Activated naive CD4-positive, alpha-beta T cell treated with anti-CD3 and anti-CD28 coated beads, Interleukin-2, amount 50 U/mL, for 72 hours (primary cell): ENCODE measurements around the gene MAML3. TPM values are rescaled to one million over a fixed set of nuclear protein-coding genes. Genes with fewer than 3 reads are reported as not detected.

ENCODE experiments used
- ATAC-seq, 2 donors: fragments of 150-1000 bp; cut with Tn5 transposase; 2 replicates each; pipeline ENCODE4 v1.10.0; 2021; ENCODE audit warnings: mild to moderate bottlenecking in 2 of 2, moderate library complexity in 2 of 2
- DNase-seq, 2 donors: peaks; one replicate each; pipeline ENCODE4 v3.0.0; 2021 to 2022; ENCODE audit warnings: low spot score in 2 of 2
- H3K27ac Mint-ChIP-seq, 2 donors: one replicate each; pipeline ENCODE4 v1.8.0; 2022; ENCODE audit warnings: mild to moderate bottlenecking in 2 of 2, mixed read lengths in 2 of 2
- H3K36me3 Mint-ChIP-seq, 2 donors: one replicate each; pipeline ENCODE4 v1.8.0; 2022; ENCODE audit warnings: mixed read lengths in 2 of 2
- H3K9me3 Mint-ChIP-seq, 2 donors: one replicate each; pipeline ENCODE4 v1.8.0; 2022; ENCODE audit warnings: mixed read lengths in 2 of 2
- total RNA-seq, 2 donors: library from RNA; stranded (reverse); gene quantifications; one replicate each; pipeline ENCODE4 v1.2.3, GENCODE V29; 2022

MAML3 gene
- total RNA-seq, 2 donors from 2014 or later: 0.70 to 1.0 TPM

- no peaks in the 10 kb centered on the region for H3K9me3 Mint-ChIP-seq
- H3K27ac Mint-ChIP-seq: no peak overlapping the region
- no peaks in the 10 kb centered on the region for H3K36me3 Mint-ChIP-seq
- DNase-seq: peak; percentile 70 to 75
- peak; percentile 84 to 91 for ATAC-seq
Measured at GRCh38 chr4:139734875-139735380, 419.1 kb downstream of the MAML3 start.

- DNase-seq (no peak), ATAC-seq (no peak)
- Mint-ChIP-seq H3K9me3 (no peaks in the 10 kb centered on the region), H3K27ac (no peak overlapping the region), H3K36me3 (no peaks in the 10 kb centered on the region)
Measured at GRCh38 chr4:139734201-139734874, 419.6 kb downstream of the MAML3 start.

DNA sequence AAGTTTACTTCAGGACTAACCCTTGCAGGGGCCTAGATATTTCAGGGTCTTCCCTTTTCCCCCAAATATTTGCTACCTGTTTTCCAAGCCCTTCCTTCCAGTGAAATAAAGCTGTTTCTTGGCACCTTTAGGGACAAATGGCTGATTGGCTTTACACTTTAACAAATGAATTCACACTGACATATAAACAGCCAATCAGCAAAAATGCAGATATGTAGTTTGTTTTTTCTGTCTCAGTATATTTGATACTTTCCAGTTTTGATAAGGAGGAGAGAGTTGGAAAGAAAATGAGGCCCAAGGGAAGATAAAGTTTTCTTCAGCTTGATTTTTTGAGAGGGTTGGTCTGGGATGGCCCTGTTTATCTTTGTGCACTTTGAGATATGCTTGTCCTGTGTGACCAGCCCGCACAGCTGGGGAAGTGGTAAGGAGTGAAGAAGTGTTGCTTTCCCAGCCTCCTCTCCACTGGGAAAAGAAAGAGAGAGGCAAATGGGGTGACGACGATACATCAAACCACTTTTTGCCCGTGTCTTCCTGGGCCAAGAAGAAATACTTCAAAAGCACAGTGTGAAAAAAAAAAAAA lies 420.9 kb downstream of the MAML3 start:
- Mint-ChIP-seq H3K27ac (no peak overlapping the region), H3K9me3 (no peaks in the 10 kb centered on the region), H3K36me3 (no peaks in the 10 kb centered on the region)
- DNase-seq (no peak), ATAC-seq (no peak)

DNA sequence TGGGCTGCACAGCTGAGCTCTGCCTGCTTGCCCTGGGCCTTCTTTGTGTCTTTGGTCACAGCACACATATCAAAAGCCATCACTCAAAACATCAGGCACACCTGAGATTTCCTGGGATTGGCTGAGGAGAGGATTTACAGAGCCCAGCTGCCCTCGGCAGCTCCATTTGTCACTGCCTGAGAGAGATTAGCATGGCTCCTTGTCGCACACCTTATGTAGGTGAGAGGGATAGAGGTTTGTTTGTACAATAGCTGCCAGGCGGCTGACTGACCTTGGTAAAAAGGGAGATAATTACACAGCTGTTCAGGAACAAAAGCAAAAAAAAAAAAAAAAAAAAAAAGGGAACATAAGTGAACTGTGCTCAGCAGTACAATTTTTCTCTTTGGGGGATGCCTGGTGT lies 425.1 kb downstream of the MAML3 start:
- no peak for ATAC-seq
- no peak overlapping the region for H3K27ac Mint-ChIP-seq

GRCh38 chr4:139728146-139728545 lies 425.8 kb downstream of the MAML3 start:
- Mint-ChIP-seq H3K27ac (no peak overlapping the region), H3K9me3 (no peaks in the 10 kb centered on the region), H3K36me3 (no peaks in the 10 kb centered on the region)
- DNase-seq (no peak), ATAC-seq (no peak)

More for the DNA sequence above, 425.1 kb downstream of the MAML3 start:
- no peaks in the 10 kb centered on the region for H3K9me3 Mint-ChIP-seq
- H3K36me3 Mint-ChIP-seq: no peaks in the 10 kb centered on the region
- DNase-seq: no peak

GRCh38 chr4:139726615-139727014 lies 427.4 kb downstream of the MAML3 start:
- Mint-ChIP-seq H3K36me3 (no peaks in the 10 kb centered on the region), H3K27ac (no peak overlapping the region), H3K9me3 (no peaks in the 10 kb centered on the region)
- DNase-seq (no peak), ATAC-seq (no peak)

DNA sequence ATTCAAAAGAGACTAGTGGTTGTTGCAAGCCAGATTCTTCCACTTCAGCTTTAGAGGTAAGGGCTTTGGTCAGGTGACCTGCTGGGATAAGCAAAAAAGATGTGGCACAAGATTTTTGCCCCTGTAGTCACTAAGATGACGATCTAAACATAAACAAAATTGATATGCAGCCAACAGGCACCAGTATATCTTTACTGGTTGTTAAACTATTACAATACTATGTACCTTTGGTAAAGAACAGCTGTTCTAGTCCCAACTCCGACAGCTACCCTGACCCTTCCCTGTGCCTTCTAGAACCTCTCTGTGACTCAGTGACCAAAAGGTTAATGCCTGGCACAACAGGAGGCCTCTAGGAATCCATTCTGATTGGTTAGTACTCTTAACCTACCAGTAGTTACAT lies 428.7 kb downstream of the MAML3 start:
- Mint-ChIP-seq H3K27ac (no peak overlapping the region), H3K36me3 (no peaks in the 10 kb centered on the region), H3K9me3 (no peaks in the 10 kb centered on the region)
- ATAC-seq (no peak), DNase-seq (no peak)

GRCh38 chr4:139721789-139722188 lies 432.2 kb downstream of the MAML3 start:
- DNase-seq: no peak
- H3K9me3 Mint-ChIP-seq: no peaks in the 10 kb centered on the region
- ATAC-seq: no peak

GRCh38 chr4:139720806-139721205 lies 433.2 kb downstream of the MAML3 start:
- DNase-seq: no peak
- no peak overlapping the region for H3K27ac Mint-ChIP-seq
- peaks cover 0 to 4% of the 10 kb centered on the region in 2 donors for H3K36me3 Mint-ChIP-seq
- no peak for ATAC-seq
- no peaks in the 10 kb centered on the region for H3K9me3 Mint-ChIP-seq

More at GRCh38 chr4:139721789-139722188, 432.2 kb downstream of the MAML3 start:
- H3K36me3 Mint-ChIP-seq: peaks cover 0 to 4% of the 10 kb centered on the region in 2 donors
- H3K27ac Mint-ChIP-seq: no peak overlapping the region

GRCh38 chr4:139719381-139720101 lies 434.4 kb downstream of the MAML3 start:
- peaks cover 0 to 4% of the 10 kb centered on the region in 2 donors for H3K36me3 Mint-ChIP-seq
- DNase-seq (no peak), ATAC-seq (no peak)
- H3K27ac Mint-ChIP-seq: no peak overlapping the region
- no peaks in the 10 kb centered on the region for H3K9me3 Mint-ChIP-seq

GRCh38 chr4:139718833-139719232 lies 435.2 kb downstream of the MAML3 start:
- peaks cover 0 to 4% of the 10 kb centered on the region in 2 donors for H3K36me3 Mint-ChIP-seq
- ATAC-seq (no peak), DNase-seq (no peak)
- no peaks in the 10 kb centered on the region for H3K9me3 Mint-ChIP-seq
- no peak overlapping the region for H3K27ac Mint-ChIP-seq

DNA sequence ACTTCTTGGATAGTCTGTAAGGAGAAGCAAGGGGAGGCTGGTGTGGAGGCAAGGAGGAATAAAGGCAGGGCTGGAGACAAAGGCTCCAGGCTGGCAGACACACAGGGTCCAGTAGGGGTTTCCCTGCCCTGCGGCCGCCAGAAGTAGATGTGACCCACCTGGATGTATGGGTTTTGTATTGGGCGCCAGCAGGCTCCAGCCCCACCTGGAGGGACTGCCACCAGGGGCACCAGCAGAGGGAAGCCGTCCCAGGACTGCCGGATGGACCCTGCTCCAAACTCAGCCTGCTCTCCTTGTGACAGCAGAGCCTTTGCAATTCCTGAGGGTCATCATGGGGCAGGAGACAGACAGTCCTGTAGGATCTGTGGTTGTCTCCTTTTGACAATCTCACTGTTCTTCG lies 435.6 kb downstream of the MAML3 start:
- ATAC-seq: no peak
- Mint-ChIP-seq H3K27ac (no peak overlapping the region), H3K36me3 (peaks cover 0 to 4% of the 10 kb centered on the region in 2 donors), H3K9me3 (no peaks in the 10 kb centered on the region)
- DNase-seq: no peak

DNA sequence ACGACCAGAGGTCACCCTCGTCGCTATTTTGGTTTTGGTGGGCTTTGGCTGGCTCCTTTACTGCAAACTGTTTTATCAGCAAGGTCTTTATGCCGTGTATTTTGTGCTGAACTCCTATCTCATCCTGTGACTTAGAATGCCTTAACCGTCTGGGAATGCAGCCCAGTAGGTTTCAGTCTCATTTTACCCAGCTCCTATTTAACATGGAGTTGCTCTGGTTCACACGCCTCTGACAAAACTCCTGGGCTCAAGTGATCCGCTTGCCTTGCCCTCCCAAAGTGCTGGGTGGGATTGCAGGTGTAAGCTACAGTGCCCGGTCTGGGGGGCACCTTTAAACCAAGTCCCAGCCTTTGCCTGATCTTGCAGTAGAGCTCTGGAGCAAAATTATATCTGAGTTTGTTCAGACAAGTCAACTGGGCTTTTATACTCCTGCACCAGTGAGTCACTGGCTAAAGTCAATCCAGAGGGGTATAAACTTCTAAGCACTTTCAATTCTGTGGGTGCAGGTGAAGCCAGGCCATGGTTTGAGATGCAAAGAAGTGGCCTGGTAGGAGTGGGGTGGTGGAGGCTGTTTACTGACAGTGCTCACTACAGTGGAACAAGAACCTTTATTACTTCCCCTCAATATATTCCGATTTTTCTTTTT lies 438.1 kb downstream of the MAML3 start:
- Mint-ChIP-seq H3K36me3 (peaks cover 0 to 4% of the 10 kb centered on the region in 2 donors), H3K9me3 (no peaks in the 10 kb centered on the region), H3K27ac (no peak overlapping the region)
- DNase-seq: no peak
- ATAC-seq: no peak

- ATAC-seq (no peak), DNase-seq (no peak)
- H3K36me3 Mint-ChIP-seq: peaks cover 0 to 5% of the 10 kb centered on the region in 2 donors
- H3K9me3 Mint-ChIP-seq: no peaks in the 10 kb centered on the region
- no peak overlapping the region for H3K27ac Mint-ChIP-seq
Measured at GRCh38 chr4:139712882-139713281, 441.1 kb downstream of the MAML3 start.

DNA sequence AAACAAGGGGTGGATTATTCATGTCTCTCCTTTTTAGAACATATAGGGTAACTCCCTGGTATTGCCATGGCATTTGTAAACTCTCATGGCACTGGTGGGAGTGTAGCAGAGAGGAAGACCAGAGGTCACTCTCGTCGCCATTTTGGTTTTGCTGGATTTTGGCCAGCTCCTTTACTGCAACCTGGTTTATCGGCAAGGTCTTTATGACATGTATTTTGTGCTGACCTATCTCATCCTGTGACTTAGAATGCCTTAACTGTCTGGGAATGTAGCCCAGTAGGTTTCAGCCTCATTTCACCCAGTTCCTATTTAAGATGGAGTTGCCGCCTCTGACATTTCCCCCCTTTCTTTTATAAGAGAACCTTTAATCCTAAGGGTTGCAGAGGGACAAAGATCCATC lies 442.5 kb downstream of the MAML3 start:
- Mint-ChIP-seq H3K27ac (no peak overlapping the region), H3K36me3 (peaks cover 0 to 5% of the 10 kb centered on the region in 2 donors), H3K9me3 (no peaks in the 10 kb centered on the region)
- ATAC-seq (no peak), DNase-seq (no peak)

DNA sequence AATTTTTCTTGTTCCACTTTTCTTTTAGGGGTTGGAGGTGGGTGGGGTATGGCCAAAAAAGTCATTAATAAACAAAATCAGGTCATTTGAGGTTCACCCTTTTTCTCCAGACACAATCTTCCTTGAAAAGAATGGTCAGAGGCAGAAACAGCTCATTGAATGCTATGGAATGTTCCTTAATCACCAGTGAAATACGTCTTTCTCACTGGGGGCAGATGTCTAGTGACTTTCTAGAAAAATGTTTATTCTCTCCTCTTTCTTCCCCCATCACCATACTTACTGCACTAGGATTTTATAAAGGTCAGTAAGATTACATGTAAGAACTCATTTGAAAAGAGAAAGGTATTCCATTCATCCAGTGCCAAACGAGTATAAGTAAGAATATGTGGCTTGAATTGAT lies 443.9 kb downstream of the MAML3 start:
- no peak overlapping the region for H3K27ac Mint-ChIP-seq
- DNase-seq (no peak), ATAC-seq (no peak)
- H3K9me3 Mint-ChIP-seq: no peaks in the 10 kb centered on the region
- peaks cover 0 to 5% of the 10 kb centered on the region in 2 donors for H3K36me3 Mint-ChIP-seq

- no peak for ATAC-seq
- H3K27ac Mint-ChIP-seq: no peak overlapping the region
- no peaks in the 10 kb centered on the region for H3K9me3 Mint-ChIP-seq
Measured at GRCh38 chr4:139709660-139710059, 444.3 kb downstream of the MAML3 start.

More at GRCh38 chr4:139709660-139710059, 444.3 kb downstream of the MAML3 start:
- H3K36me3 Mint-ChIP-seq: peaks cover 0 to 5% of the 10 kb centered on the region in 2 donors
- no peak for DNase-seq
